Thyroid gland (tissue), 4 donors: ENCODE measurements around the gene CAMK1G. TPM values are rescaled to one million over a fixed set of nuclear protein-coding genes. Genes with fewer than 3 reads are reported as not detected.

Experiments
- DNase-seq, 2 donors: peaks; one replicate each; pipeline ENCODE4 v3.0.0-alpha.2; 2019
- H3K27ac ChIP-seq, 3 donors: fragments of 200-600 bp; sonication (generic); 1 replicate in 2 of 3; 2 replicates in 1 of 3; pipeline ENCODE4 v1.5.1; 2016 to 2019; ENCODE audit warnings: mild to moderate bottlenecking in 1 of 3, moderate library complexity in 1 of 3
- H3K27me3 ChIP-seq: fragments of 200-600 bp; sonication (generic); one replicate; pipeline ENCODE4 v1.5.1; 2019
- H3K36me3 ChIP-seq, 2 donors: fragments of 200-600 bp; sonication (generic); one replicate each; pipeline ENCODE4 v1.5.1; 2016 to 2019
- H3K4me1 ChIP-seq, 2 donors: fragments of 200-600 bp; sonication (generic); one replicate each; pipeline ENCODE4 v1.5.1; 2017 to 2019
- H3K4me3 ChIP-seq, 3 donors: fragments of 200-600 bp; sonication (generic); replicated peaks in 1 of 3; 1 replicate in 2 of 3; 2 replicates in 1 of 3; pipeline ENCODE4 v1.5.1; 2016; ENCODE audit warnings: mild to moderate bottlenecking in 1 of 3
- H3K9me3 ChIP-seq: fragments of 200-600 bp; sonication (generic); one replicate; pipeline ENCODE4 v1.5.1; 2017
- CTCF ChIP-seq, 6 experiments: fragments of 200-600 bp in 3 of 6; fragments of 450-650 bp in 3 of 6; sonication (generic) in 3 of 6; IDR thresholded peaks; one replicate each; pipeline ENCODE4 v1.5.1; 2016 to 2019; ENCODE audit warnings: antibody characterized with exemption in 6 of 6, mild to moderate bottlenecking in 2 of 6, inconsistent platforms in 1 of 6, moderate library complexity in 1 of 6
- POLR2A ChIP-seq, 2 donors: fragments of 450-650 bp; IDR thresholded peaks; one replicate each; pipeline ENCODE4 v1.6.1; 2017; ENCODE audit warnings: antibody characterized with exemption in 2 of 2, mild to moderate bottlenecking in 2 of 2, moderate library complexity in 1 of 2
- WGBS, 2 donors: methylation state at CpG; one replicate each; pipeline ENCODE4 v1.1.5; 2017; 5-methylcytosine and 5-hydroxymethylcytosine counted together
- intact Hi-C: fragments of 100-400 bp; cut with DNase I; formaldehyde crosslinking; loops from one replicate; pipeline ENCODE4 v1.15.1; 2023
- total RNA-seq, 4 donors: library from RNA; depleted of rRNA; stranded (reverse); fragments of >200 nt; gene quantifications; one replicate each; pipeline ENCODE4 v1.2.3, GENCODE V29; 2016

The CAMK1G gene
- total RNA-seq, 4 donors from 2014 or later, result not detected

DNA sequence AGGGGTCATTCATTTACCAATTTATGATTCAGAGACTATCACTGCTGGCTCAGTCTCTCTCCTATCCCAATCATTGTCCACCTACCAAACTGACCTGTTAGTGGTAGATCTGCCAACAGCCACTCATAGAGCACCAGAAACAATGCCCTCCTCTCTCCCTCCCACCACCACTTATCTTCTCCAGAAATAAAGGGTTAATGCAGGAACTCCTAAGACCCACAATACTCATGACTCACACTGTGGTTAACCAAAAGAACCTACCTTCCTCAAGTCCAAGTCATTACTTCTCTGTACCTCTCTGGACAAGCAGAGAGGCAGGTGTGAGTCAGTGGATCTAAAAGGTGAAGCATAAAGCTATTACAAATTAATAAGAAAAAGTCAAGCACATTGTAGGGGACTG lies 40.9 kb upstream of the CAMK1G start:
- intact Hi-C loops, result no loop called here
- no peak for TF ChIP-seq CTCF (IDR thresholded peaks at IDR 0.05)
- TF ChIP-seq POLR2A (IDR thresholded peaks at IDR 0.05), result no peak
- DNase-seq, result no peak
- no peaks in the 10 kb centered on the region for H3K36me3 ChIP-seq
- H3K4me3 ChIP-seq, result no peak overlapping the region
- H3K4me1 ChIP-seq, result no peaks in the 10 kb centered on the region
- H3K27ac ChIP-seq, result no peak overlapping the region
- no peaks in the 10 kb centered on the region for H3K27me3 ChIP-seq
- H3K9me3 ChIP-seq, result no peaks in the 10 kb centered on the region

DNA sequence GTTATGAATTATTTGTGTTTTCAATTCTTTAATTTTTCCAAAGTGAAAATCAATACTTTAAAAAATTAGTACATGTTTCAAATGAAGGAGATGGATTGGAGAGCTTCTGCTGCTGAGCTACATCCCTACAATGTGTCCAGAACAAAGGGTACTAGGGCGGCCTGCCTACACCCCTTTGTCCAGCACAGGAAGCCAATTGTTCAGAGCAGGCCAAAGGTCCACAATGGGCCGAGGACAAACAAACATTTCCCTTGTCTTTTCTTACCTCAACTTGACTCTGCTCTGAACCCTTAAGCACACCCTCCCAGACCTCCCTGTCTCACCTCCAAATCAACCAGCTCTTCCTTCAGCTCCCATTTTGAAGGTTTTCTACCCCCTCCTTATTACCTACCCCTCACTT lies 39.4 kb upstream of the CAMK1G start:
- DNase-seq, result no peak
- no peaks in the 10 kb centered on the region for H3K27me3 ChIP-seq
- no peak for TF ChIP-seq POLR2A (IDR thresholded peaks at IDR 0.05)
- TF ChIP-seq CTCF (IDR thresholded peaks at IDR 0.05), result no peak
- no peak overlapping the region for H3K27ac ChIP-seq
- no peak overlapping the region for H3K4me3 ChIP-seq
- H3K36me3 ChIP-seq, result no peaks in the 10 kb centered on the region
- no peaks in the 10 kb centered on the region for H3K4me1 ChIP-seq
- intact Hi-C loops, result no loop called here
- H3K9me3 ChIP-seq, result no peaks in the 10 kb centered on the region
- 67 to 78% methylated on average over 2 of the region's 2 CpGs for WGBS, 2 donors

GRCh38 chr1:209545423-209545822 lies 38.1 kb upstream of the CAMK1G start:
- Histone ChIP-seq H3K36me3 (no peaks in the 10 kb centered on the region), H3K4me3 (no peak overlapping the region), H3K4me1 (no peaks in the 10 kb centered on the region), H3K27ac (no peak overlapping the region), H3K9me3 (no peaks in the 10 kb centered on the region), H3K27me3 (no peaks in the 10 kb centered on the region)
- 95 to 98% methylated on average over 3 of the region's 3 CpGs for WGBS, 2 donors
- DNase-seq, result no peak
- intact Hi-C loops, result no loop called here
- TF ChIP-seq POLR2A (IDR thresholded peaks at IDR 0.05), result no peak
- no peak for TF ChIP-seq CTCF (IDR thresholded peaks at IDR 0.05)

DNA sequence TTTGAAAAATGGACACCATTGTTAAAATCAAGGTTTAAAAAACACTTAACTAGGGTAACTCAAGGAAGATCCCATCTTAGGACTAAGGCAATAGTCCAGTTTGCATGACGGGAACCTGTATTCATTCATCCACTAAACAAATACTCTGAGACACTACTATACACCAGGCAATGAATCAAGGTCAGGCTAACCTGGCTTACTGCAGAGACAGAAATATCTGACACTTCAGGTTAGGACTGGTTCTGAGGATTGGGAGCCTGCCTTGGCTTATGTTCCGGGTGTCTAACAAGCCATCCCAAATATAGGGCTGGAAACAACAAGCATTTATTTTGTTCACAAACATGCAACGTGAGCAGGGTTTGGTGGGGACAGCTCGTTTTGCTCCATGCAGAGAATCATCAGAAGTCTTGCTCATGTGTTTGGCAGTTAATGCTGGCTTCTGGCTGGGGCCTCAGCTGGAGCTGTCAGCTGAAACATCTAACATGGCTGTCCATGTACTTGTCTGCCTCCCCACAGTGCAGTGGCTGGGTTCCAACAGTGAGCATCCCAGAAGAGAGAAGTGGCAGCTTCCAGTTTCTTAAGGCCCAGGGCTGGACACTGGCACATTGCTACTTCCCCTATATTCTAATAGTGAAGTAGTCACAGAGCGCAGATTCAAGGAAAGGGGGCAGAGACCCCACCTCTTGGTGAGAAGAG lies 37.0 kb upstream of the CAMK1G start:
- Histone ChIP-seq H3K27me3 (no peaks in the 10 kb centered on the region), H3K36me3 (no peaks in the 10 kb centered on the region), H3K4me1 (no peaks in the 10 kb centered on the region), H3K27ac (no peak overlapping the region), H3K4me3 (no peak overlapping the region), H3K9me3 (no peaks in the 10 kb centered on the region)
- intact Hi-C loops, result no loop called here
- no peak for DNase-seq
- WGBS, 2 donors, result 83 to 91% methylated on average over 5 of the region's 5 CpGs
- TF ChIP-seq POLR2A (IDR thresholded peaks at IDR 0.05), result no peak
- TF ChIP-seq CTCF (IDR thresholded peaks at IDR 0.05), result no peak

DNA sequence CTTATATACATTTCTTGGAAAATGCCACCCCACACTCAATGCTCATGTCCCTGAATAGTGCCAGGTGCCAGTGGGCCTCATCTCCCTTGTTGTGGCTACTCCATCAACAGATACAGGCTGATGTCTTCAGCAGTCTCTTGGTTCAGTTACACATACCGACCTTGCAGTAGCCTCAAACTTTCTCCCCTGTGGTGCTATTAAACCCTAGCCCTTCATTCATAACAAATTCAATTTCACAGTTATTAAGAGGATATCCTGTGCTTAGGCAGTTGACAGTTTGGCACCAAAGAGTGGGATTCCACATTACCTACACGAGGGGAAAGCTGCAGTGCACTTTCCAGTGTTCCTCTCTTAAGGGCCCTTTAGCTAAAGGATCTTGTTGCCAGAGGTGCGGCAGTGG lies 35.9 kb upstream of the CAMK1G start:
- Histone ChIP-seq H3K9me3 (no peaks in the 10 kb centered on the region), H3K27ac (no peak overlapping the region), H3K27me3 (no peaks in the 10 kb centered on the region), H3K4me1 (no peaks in the 10 kb centered on the region), H3K4me3 (no peak overlapping the region), H3K36me3 (no peaks in the 10 kb centered on the region)
- intact Hi-C loops, result no loop called here
- DNase-seq, result no peak
- 57 to 63% methylated on average over 3 of the region's 3 CpGs for WGBS, 2 donors
- no peak for TF ChIP-seq CTCF (IDR thresholded peaks at IDR 0.05)
- TF ChIP-seq POLR2A (IDR thresholded peaks at IDR 0.05), result no peak
